Measurements from ENCODE around the gene KRT6A. TPM values are rescaled to one million over a fixed set of nuclear protein-coding genes. Genes with fewer than 3 reads are reported as not detected.

KRT6A gene
- total RNA-seq, 2 donors from 2014 or later = not detected

DNA sequence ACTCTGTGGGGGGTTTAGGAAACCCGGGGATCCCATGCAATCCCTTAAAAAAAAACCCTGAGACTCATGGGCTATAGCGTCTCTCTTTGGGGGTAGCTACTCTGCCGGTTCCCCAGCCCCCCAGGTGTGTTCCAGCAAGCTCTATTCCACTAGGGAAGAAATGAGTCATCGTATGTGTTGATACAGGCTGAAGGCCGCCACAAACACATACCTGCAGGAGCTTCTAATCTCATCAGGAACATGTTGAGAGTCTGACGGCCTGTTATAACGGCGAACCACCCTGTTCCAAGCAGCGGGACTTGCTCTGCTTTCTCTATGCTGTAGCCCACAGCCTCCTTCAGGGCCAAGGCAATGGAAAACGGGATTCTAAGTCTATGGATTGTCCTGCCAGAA is 28.1 kb upstream of the KRT6A start:
- no peaks in the 10 kb centered on the region for H3K4me1 Mint-ChIP-seq (ENCODE audit: low read depth)

DNA sequence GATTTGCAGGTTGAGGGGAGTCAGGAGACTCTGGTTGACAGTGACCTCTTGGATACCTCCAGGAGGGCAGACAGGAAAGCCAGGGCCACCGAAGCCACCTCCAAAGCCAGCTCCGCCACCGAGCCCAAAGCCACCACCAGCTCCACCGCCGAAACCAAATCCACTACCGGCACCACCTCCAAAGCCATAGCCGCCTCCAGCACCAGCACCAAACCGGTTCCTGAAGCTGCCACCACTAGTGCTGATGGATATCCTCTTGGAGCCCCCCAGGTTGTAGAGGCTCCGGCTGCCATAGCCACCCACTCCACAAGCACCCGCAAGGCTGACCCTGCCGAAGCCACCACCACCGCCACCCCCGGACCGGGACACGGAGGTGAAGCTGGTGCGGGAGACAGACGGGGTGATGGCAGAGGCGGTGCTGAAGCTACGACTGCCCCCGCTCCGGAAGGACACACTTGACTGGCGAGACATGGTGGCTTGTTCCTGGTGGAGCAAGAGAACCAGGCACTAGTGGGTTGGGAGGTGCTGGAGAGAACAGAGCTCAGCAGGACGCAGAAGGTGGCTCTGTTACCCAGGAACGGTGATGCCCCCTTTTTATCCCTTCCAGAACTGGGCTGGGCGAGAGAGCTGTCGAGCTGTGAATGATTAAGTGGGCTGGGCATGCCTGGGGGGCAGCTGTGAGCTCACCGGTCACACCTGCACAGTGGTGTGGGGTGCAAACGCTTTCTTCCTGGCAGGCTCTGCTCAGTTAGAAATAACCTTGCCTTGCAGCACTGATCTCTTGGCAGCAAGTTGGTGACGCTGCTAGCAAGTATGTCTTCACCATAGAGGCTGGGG is 27.0 kb upstream of the KRT6A start, which contains the start of gene KRT5:
TSS of gene KRT5 (minus strand) at position 569 of the 837 bp plus-strand sequence. CDS start at position 471, 98 bp downstream.
- Mint-ChIP-seq H3K9me3 (no peaks in the 10 kb centered on the region), H3K4me3 (no peak within 1 kb of the TSS), H3K27me3 (ENCODE audit: low read depth) (no peaks in the 10 kb centered on the region), H3K36me3 (ENCODE audit: insufficient read depth in 2 of 2) (no peaks in the 10 kb centered on the region), H3K4me1 (ENCODE audit: low read depth) (no peaks in the 10 kb centered on the region), H3K27ac (no peak within 1 kb of the TSS)
- no peak for ATAC-seq (replicated peaks in 1 of 2)
- DNase-seq = no peak

More for the DNA sequence above, 28.1 kb upstream of the KRT6A start:
- ATAC-seq (replicated peaks in 1 of 2) = no peak
- no peaks in the 10 kb centered on the region for H3K36me3 Mint-ChIP-seq (ENCODE audit: insufficient read depth in 2 of 2)
- no peak overlapping the region for H3K4me3 Mint-ChIP-seq
- no peaks in the 10 kb centered on the region for H3K27me3 Mint-ChIP-seq (ENCODE audit: low read depth)
- H3K27ac Mint-ChIP-seq = no peak overlapping the region
- no peaks in the 10 kb centered on the region for H3K9me3 Mint-ChIP-seq
- no peak for DNase-seq

DNA sequence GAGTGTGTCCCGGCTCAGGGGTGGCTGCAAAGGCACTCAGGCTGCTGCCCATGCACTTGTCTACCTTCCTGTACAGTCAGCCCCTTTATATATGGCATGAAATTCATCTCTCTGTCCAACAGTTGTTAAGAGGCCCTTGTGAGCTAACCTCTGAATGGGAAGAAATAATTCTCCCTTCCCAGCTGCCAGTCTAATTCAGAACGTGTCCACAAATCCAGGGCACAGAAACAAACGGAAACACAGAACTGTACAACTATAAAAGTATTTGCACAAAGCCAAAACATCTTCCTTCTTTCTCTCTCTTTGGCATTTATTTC is 26.3 kb upstream of the KRT6A start:
- H3K4me1 Mint-ChIP-seq (ENCODE audit: low read depth) = no peaks in the 10 kb centered on the region
- no peaks in the 10 kb centered on the region for H3K36me3 Mint-ChIP-seq (ENCODE audit: insufficient read depth in 2 of 2)
- no peak overlapping the region for H3K4me3 Mint-ChIP-seq
- no peak overlapping the region for H3K27ac Mint-ChIP-seq
- DNase-seq = no peak
- H3K27me3 Mint-ChIP-seq (ENCODE audit: low read depth) = no peaks in the 10 kb centered on the region
- no peaks in the 10 kb centered on the region for H3K9me3 Mint-ChIP-seq
- ATAC-seq (replicated peaks in 1 of 2) = no peak

DNA sequence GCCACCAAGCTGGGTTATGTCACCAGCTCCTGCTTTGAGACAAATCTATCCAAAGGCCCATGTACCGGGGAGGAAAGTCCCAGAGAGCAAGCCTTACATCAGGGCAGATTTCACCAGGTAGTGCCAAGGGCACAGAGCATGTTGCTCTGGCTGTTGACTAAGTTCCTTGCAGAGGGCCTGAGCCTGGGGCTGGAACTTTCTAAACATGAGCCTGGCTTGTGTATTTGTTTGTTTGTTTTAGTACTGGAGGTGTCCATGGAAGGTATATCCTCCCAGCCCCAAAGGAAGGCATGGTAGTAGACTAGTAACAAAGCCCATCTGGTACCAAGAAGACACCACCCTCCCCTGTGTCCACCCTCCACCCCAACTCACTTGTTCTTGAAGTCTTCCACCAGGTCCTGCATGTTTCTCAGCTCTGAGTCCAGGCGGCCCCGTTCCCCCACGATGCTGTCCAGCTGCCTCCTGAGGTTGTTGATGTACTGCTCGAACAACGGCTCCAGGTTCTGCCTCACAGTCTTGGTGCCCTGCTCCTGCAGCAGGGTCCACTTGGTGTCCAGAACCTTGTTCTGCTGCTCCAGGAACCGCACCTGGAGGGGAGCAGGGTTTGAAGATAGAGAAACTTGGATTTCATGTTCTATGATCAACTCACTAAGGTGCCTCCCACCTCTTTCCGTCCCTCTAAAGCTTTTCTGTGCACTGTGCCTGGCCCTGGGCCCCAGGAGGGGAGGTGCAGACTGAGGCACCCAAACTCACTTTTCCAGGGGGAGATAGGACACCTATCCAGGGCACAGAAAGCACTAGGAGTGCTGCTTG is 25.7 kb upstream of the KRT6A start:
- no peak overlapping the region for H3K27ac Mint-ChIP-seq
- no peaks in the 10 kb centered on the region for H3K4me1 Mint-ChIP-seq (ENCODE audit: low read depth)
- no peak overlapping the region for H3K4me3 Mint-ChIP-seq
- DNase-seq (no peak), ATAC-seq (replicated peaks in 1 of 2) (no peak)
- no peaks in the 10 kb centered on the region for H3K9me3 Mint-ChIP-seq
- H3K36me3 Mint-ChIP-seq (ENCODE audit: insufficient read depth in 2 of 2) = no peaks in the 10 kb centered on the region
- H3K27me3 Mint-ChIP-seq (ENCODE audit: low read depth) = no peaks in the 10 kb centered on the region

DNA sequence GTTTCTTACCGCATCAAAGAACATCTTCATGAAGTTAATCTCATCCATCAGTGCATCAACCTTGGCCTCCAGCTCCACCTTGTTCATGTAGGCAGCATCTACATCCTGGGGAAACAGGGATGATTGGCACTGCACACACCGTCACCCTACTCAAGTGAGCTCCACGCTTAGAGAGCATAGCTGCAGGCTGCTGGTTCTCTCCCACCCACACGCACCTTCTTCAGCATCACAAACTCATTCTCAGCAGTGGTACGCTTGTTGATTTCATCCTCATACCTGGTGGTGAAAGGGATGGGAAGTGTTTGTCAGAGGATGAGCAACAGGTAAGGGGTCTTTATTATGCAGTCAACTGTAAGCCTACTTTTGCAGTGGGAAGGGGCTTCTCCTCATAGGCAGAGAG is 24.8 kb upstream of the KRT6A start:
- no peak for ATAC-seq (replicated peaks in 1 of 2)
- Mint-ChIP-seq H3K4me3 (no peak overlapping the region), H3K27me3 (ENCODE audit: low read depth) (peaks cover 2% of the 10 kb centered on the region), H3K4me1 (ENCODE audit: low read depth) (no peaks in the 10 kb centered on the region), H3K36me3 (ENCODE audit: insufficient read depth in 2 of 2) (no peaks in the 10 kb centered on the region), H3K9me3 (no peaks in the 10 kb centered on the region), H3K27ac (no peak overlapping the region)
- no peak for DNase-seq

DNA sequence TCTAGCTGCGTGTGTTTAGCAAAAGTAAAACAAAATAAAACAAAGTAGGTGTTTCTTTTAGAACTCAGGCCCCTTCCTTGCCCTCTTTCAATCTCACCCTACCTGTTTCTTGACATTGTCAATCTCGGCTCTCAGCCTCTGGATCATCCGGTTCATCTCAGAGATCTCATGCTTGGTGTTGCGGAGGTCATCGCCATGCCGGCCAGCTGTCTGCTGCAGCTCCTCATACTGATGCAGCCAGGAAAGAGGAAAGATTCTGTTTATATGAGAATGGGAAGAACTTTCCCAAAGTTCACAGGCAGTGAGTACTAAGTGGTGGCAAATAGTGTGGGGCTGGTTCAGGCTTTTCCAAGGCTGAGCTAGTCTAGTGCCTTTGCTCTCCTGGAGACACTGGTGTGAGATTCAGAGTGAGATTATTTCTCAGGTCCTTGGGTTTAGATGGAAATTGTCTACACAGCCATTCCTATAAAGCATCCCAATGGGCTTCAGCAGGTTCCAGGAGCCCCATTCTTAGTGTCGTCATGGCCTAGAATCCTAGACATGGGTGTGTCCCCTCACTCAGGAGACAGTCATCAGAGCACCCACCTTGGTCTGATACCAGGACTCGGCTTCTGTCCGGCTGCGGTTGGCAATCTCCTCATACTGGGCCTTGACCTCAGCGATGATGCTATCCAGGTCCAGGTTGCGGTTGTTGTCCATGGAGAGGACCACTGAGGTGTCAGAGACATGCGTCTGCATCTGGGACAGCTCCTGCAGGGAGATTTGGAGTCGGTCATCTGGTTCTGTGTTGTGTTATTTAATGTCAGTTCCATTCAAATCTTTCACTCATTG is 24.2 kb upstream of the KRT6A start:
- ATAC-seq (replicated peaks in 1 of 2) (no peak), DNase-seq (no peak)
- H3K4me1 Mint-ChIP-seq (ENCODE audit: low read depth) = no peaks in the 10 kb centered on the region
- H3K36me3 Mint-ChIP-seq (ENCODE audit: insufficient read depth in 2 of 2) = no peaks in the 10 kb centered on the region
- H3K9me3 Mint-ChIP-seq = no peaks in the 10 kb centered on the region
- no peak overlapping the region for H3K27ac Mint-ChIP-seq
- peaks cover 7% of the 10 kb centered on the region for H3K27me3 Mint-ChIP-seq (ENCODE audit: low read depth)
- H3K4me3 Mint-ChIP-seq = no peak overlapping the region

DNA sequence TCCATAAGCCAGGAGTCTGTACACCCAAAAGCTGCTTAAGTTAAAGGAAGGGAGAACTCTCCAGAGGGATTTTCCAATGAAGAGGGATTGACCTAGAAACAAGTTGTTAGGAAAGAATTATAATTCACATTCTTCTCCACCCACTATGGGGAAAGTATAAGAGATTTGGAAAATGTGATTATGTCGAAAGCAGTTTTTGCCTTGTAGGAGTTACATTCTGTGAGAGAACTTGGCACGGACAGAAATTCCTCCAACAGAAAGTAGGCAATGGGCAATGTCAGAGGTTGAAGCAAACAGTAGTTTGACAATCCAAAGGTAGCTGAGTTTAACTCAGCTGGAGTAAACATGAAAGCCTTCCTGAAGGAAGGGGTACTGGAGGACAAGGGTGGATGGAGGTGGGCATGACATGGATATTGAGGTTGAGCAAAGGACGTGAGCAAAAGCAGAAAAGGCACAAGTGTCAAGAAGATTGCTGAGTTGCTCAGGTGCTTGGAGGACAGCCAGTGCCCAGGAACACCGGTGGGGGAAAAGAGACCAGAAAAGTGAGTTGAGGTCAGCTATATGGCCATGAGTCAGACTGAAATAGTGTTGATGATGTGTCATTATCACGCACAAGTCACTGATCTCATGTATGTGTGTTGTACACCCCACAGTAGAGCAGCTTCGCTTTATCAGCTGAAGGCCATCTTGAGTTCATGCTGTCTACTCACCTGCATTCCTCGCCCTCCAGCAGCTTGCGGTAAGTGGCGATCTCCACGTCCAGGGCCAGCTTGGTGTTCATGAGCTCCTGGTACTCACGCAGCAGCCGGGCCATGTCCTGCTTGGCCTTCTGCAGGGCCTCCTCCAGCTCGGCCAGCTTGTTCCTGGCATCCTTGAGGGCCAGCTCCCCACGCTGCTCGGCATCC is 23.1 kb upstream of the KRT6A start:
- Mint-ChIP-seq H3K36me3 (ENCODE audit: insufficient read depth in 2 of 2) (peaks cover 0 to 3% of the 10 kb centered on the region in 2 donors), H3K27me3 (ENCODE audit: low read depth) (peaks cover 7% of the 10 kb centered on the region), H3K4me3 (no peak overlapping the region), H3K9me3 (peaks cover 3 to 6% of the 10 kb centered on the region in 2 donors), H3K4me1 (ENCODE audit: low read depth) (no peaks in the 10 kb centered on the region), H3K27ac (no peak overlapping the region)
- DNase-seq (no peak), ATAC-seq (replicated peaks in 1 of 2) (no peak)

DNA sequence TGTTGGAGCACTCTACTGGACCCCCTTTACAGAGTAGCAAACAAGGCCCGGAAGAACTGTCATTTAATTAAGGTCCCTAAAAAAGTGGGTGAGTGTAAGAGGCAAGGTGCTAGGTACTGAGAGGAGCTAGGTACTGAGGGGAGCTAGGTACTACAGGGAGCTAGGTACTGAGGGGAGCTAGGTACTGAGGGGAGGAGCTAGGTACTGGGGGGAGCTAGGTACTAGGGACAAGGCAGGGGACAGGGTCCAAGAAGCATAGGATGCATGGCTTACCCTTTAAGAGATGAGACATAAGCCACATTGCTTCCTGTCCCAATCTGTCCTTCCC is 22.2 kb upstream of the KRT6A start:
- Mint-ChIP-seq H3K27me3 (ENCODE audit: low read depth) (peaks cover 10% of the 10 kb centered on the region), H3K4me3 (no peak overlapping the region)

DNA sequence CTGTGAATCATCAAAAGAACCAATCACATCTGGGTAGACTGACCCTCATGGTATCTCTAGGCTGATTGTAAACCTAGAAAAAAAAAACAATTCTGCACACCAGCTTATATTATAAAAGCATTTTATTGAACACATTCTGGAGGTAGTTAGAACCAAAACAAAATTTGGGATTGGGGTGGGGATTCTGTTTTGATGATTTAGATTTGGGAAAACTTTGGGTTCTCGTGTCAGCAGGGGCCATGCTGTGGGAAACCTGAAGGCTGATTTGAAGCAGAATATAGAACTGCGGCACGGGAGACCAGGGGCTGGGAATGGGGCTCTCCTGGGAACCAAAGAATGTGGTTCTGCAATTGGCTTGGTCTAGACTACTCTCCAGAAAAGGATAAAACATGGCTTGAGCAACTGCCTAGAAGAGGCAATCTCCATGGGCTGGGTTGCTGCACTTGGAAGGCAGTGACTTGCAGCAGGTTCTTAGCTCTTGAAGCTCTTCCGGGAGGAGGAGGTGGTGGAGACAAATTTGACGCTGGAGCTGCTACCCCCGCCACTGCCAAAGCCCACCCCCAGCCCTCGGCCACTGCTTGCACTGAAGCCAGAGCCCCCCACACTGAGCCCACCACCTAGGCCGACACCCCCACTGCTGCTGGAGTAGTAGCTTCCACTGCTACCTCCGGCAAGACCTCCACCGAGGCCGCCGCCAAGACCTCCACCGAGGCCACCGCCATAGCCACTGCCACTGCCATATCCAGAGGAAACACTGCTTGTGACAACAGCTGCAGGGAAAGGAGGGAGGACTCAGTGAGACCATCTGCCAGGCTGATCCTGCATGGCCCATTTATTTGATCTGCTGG is 21.6 kb upstream of the KRT6A start:
- H3K36me3 Mint-ChIP-seq (ENCODE audit: insufficient read depth in 2 of 2) = peaks cover 0 to 6% of the 10 kb centered on the region in 2 donors
- no peak for DNase-seq
- H3K27me3 Mint-ChIP-seq (ENCODE audit: low read depth) = peaks cover 15% of the 10 kb centered on the region
- H3K27ac Mint-ChIP-seq = no peak overlapping the region
- H3K9me3 Mint-ChIP-seq = peaks cover 5 to 6% of the 10 kb centered on the region in 2 donors
- ATAC-seq (replicated peaks in 1 of 2) = no peak
- no peak overlapping the region for H3K4me3 Mint-ChIP-seq
- no peaks in the 10 kb centered on the region for H3K4me1 Mint-ChIP-seq (ENCODE audit: low read depth)

More for the DNA sequence above, 22.2 kb upstream of the KRT6A start:
- H3K4me1 Mint-ChIP-seq (ENCODE audit: low read depth) = no peaks in the 10 kb centered on the region
- ATAC-seq (replicated peaks in 1 of 2) = no peak
- DNase-seq = no peak
- peaks cover 0 to 4% of the 10 kb centered on the region in 2 donors for H3K36me3 Mint-ChIP-seq (ENCODE audit: insufficient read depth in 2 of 2)
- peaks cover 4 to 6% of the 10 kb centered on the region in 2 donors for H3K9me3 Mint-ChIP-seq
- no peak overlapping the region for H3K27ac Mint-ChIP-seq

DNA sequence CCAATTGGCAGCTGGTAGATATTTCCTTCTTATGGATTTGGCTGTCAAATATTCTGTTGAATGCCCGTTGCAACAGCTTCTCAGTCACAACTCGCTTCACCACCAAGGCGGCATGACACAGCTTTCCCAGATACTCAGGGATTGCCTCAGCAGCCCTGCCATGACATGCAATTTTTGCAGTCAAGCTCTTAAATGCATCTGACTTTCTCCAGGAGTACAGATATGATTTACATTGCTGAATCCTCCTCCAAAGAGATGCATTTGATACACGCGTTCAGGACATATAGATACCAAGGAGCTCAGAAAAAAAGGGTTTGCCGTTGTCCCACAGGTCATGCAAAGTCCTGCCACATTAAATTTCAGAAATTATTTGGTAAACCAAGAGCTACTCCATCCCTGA is 20.7 kb upstream of the KRT6A start:
- no peaks in the 10 kb centered on the region for H3K4me1 Mint-ChIP-seq (ENCODE audit: low read depth)
- ATAC-seq (replicated peaks in 1 of 2) (no peak), DNase-seq (no peak)
- H3K27ac Mint-ChIP-seq = no peak overlapping the region
- peaks cover 0 to 6% of the 10 kb centered on the region in 2 donors for H3K36me3 Mint-ChIP-seq (ENCODE audit: insufficient read depth in 2 of 2)
- H3K9me3 Mint-ChIP-seq = peaks cover 5 to 6% of the 10 kb centered on the region in 2 donors
- peaks cover 19% of the 10 kb centered on the region for H3K27me3 Mint-ChIP-seq (ENCODE audit: low read depth)
- H3K4me3 Mint-ChIP-seq = no peak overlapping the region

DNA sequence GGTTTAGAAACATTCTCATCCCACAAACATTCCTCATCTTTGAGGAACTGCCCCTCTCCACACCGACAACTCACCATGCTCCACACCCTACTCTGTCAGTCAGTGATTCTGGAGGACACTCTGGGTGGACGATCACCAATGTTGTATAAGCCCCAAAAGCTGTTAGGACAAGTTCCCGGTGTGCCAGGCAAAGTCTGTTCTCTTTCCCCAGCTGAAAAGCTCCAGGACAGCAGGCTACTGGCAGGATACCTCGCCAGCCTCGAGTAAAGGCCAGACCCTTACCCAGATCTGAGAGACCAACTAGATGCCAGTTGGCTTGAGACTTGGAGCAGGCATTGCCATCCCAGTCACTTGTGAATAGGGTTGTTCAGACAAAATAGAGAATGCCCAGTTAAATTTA is 15.2 kb upstream of the KRT6A start:
- ATAC-seq (replicated peaks in 1 of 2) (no peak), DNase-seq (no peak)
- Mint-ChIP-seq H3K36me3 (ENCODE audit: insufficient read depth in 2 of 2) (peaks cover 0 to 6% of the 10 kb centered on the region in 2 donors), H3K4me1 (ENCODE audit: low read depth) (no peaks in the 10 kb centered on the region), H3K27me3 (ENCODE audit: low read depth) (peaks cover 47% of the 10 kb centered on the region), H3K9me3 (peaks cover 5 to 6% of the 10 kb centered on the region in 2 donors), H3K4me3 (no peak overlapping the region), H3K27ac (no peak overlapping the region)

Measured in activated T-cell treated with anti-CD3 and anti-CD28 coated beads, Interleukin-2, amount 50 U/mL, for 72 hours (primary cell).